Measurements from ENCODE around the gene MIEF1. TPM values are rescaled to one million over a fixed set of nuclear protein-coding genes. Genes with fewer than 3 reads are reported as not detected.

The MIEF1 gene
- polyA plus RNA-seq, 3 donors, result 34.6 to 36.5 (median 35.0) TPM

DNA sequence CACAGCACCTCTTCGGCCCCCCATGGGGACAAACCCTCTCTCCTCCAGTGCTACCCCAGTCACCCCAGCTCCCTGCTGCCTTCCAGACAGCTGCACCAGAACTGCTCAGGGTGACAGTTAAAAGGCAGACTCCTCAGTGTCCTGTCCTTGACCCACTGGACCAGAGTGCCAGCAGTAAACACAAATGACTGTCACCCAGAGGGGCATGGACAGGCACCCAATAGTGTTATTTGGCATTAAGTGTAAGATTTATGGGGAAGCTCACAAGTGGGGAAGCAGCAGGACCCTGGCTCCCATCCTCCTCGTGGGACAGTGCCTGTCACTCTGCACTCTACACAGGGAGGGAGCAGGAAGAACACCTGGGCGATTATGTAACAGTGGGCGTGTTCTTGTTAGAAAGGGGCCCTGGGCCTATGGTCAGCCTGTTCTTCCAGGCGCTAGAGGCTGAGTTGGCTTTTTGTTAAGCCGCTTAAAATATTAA lies 25.4 kb downstream of the MIEF1 start:
- DNase-seq (ENCODE audit: low read depth in 3 of 3, low spot score in 2 of 3), result no peak

DNA sequence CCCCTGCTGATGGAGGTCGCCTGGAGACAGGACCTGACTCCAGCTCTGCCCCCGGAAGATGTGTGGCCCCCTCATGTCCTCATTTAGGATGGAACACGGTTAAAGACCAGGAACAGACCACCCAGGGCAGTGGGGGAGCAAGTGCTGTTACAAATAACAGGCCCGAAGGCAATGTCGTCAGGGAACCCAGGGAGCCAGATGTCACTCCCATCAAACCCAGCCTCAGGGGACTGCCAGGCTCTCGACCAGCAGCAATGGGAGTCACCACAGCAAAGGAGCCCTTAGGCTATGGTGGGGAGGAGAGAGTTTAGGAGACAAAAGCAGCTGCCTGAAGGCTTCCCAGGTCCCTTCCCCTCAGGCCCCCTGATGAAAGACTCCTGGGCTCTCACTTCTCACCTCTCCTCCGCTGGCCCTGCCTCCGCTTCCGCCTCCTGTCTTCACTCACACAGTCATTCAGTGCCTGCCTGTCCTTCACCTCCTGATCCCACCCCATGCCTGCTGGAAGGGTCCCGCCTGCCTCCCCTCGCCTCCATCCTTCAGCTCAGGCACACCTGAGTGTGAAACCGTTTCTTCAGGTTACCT lies 26.1 kb downstream of the MIEF1 start:
- no peak for DNase-seq (ENCODE audit: low read depth in 3 of 3, low spot score in 2 of 3)

DNA sequence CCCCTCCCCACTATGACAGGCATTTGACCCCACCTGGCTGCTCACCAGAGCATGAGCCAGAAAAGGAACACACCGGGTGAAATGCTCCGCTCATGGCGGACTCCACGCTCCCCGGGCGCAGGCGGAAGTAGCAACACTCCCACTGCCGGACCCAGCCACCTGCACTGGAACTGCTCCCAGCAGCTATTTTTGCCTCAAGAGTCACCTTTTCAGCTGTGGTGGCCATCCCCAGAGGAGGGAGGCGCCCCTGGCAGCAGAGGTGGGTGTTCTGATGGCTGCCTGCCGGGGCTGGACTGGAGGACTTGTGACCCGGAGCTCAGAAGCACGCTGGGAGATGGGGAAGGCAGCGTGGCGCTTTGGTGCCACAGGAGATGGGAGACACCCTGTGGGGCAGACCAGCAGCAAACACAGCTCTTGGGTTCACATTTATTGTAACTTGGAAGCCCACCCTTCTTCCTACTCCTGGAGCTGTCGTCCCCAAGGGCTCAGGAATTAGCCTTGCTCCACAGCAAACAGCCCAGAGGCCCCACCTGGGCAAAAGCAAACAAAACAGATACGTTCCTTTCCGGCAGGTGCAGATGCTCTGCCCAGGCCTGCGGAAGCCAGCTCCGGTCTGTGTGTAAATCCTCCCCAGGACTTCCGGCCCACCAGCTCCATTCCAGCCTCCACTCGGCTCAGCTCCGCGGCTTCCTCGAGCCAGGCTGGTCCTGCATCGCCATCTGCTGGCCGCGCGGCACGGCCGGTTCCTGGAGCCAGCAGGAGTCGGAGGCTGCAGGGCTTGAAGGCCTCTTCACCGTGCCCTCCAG lies 26.8 kb downstream of the MIEF1 start:
- DNase-seq (ENCODE audit: low read depth in 3 of 3, low spot score in 2 of 3), result peak in 2 of 3 donors; percentile 74 to 76

DNA sequence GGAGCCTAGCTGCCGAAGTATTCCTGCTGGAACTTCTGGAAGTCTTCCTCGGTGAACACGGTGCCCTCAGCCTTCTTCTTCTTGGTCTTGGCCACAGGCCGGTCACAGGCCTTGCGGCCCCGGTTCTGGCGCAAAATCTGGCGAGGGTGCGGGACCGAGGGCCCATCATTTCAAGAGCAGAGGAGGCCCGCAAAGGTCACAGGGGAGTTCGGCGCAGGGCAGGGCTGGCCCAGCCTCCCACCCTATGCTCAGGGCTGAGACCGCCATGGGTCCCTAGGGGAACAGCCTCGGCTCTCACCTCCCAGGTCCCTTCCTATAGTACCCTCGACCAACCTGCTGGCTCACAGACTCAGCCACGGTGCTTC lies 27.4 kb downstream of the MIEF1 start:
- DNase-seq (ENCODE audit: low read depth in 3 of 3, low spot score in 2 of 3), result no peak

DNA sequence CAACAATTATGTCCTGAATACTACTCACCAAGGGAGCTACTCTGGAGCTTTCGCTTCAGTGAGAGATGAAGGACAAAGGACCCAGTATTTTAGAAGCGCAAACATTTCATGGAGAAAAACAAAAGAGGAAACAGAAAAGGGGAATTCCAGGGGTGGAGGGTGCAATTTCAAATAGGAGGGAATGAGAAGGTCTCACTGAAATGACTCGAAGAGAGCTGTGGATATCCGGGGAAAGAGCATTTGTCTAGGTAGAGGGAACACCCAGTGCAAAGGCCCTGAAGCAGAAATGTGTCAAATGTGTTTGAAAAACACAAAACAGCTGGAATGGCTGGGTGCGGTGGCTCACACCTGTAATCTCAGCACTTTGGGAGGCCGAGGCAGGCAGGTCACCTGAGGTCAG lies 28.0 kb downstream of the MIEF1 start:
- DNase-seq (ENCODE audit: low read depth in 3 of 3, low spot score in 2 of 3), result no peak

DNA sequence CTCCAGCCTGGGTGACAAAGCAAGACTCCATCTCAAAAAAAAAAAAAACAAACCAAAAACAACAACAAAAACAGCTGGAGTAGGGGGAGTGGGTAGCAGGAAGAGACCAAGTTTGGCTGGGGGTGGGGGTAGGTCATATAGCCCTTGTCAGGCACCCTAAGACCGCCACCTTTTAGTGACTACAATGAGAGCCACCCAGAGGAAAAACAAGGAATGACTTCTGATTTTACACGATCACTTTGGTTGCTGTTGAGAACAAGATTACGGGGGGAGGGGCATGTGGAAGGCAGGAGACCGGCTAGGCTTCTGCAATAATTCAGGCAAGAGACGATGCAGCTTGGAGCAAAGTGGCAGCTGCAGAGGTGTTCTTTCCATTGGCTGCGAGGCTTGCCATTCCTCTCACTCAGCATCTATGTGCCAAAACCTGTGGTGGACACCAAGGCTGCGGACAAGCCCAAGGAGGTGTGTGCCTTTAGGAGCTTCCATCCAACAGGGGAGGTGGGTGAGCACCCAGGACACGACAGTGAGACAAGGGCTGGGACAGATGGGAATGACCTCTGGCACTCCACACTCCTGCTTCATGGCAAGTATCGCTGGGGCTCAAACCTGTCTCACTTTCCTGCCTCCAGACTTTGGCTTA lies 28.7 kb downstream of the MIEF1 start:
- DNase-seq (ENCODE audit: low read depth in 3 of 3, low spot score in 2 of 3), result no peak

DNA sequence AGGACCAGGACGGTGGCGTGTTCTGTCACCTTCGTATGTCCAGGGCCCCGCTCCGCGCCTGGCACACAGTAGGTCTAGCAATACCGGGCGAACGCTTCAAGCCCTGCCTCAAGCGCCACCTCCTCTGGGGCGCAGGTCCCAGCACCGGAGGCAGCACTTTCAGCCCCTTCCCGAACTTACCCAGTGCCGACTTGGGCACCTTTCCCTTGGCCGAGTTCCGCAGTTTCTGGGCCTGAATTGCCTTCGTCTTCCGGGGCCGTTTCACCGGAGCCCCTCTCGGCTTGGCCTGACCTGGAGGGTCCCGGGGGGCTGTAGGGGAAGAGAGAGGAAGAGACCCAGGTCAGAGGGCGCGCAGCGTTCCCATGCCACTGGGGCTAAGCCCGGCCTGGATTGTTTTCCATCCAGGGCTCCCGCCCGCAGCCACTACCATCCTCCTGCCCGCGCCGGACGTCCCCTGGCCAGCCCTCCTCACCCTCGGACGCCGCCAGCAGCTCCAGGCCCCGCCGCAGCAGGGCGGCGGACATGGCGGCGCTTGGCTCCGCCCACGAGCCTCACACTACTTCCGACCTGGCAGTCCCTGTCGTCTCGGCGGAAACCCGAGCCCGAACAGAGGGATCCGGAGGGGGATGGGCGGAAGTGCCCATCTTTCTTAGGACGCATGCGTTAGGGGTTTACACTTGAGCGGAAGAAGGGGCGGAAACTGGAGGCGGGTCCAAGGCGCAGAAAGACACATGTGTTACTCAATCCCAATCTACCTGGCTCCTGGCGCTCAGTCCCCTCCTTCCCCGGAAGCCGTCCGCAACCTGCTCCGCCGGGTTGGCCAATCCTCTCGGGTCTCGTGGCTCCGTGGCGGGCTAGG lies 30.4 kb downstream of the MIEF1 start, which contains the start of gene RPS19BP1:
TSS of gene RPS19BP1 (minus strand) at position 534 of the 859 bp plus-strand sequence. CDS start at position 524, 10 bp downstream.
- DNase-seq (ENCODE audit: low read depth in 3 of 3, low spot score in 2 of 3), result peak; percentile 99 to 100 (median 99)

DNA sequence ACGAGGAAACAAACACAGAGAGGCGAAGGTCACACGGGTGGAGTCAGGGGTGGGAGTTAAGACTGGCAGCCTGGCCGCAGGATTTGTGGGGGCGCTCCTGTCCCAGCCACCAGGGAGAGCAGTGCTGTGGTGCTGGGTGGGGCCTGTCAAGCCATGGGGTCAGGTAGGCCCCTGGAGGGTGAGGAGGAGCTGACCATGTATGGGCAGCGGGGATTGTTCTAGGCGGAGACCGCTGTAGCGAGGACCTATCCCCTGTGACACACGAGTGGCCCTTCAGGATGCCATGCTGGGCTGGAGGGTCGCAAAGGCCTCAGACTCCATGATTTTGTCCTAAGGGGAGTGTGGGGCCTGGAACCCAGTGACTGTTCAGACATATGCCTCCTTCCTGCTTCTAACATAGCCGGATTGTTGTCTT lies 32.0 kb downstream of the MIEF1 start:
- DNase-seq (ENCODE audit: low read depth in 3 of 3, low spot score in 2 of 3), result no peak

DNA sequence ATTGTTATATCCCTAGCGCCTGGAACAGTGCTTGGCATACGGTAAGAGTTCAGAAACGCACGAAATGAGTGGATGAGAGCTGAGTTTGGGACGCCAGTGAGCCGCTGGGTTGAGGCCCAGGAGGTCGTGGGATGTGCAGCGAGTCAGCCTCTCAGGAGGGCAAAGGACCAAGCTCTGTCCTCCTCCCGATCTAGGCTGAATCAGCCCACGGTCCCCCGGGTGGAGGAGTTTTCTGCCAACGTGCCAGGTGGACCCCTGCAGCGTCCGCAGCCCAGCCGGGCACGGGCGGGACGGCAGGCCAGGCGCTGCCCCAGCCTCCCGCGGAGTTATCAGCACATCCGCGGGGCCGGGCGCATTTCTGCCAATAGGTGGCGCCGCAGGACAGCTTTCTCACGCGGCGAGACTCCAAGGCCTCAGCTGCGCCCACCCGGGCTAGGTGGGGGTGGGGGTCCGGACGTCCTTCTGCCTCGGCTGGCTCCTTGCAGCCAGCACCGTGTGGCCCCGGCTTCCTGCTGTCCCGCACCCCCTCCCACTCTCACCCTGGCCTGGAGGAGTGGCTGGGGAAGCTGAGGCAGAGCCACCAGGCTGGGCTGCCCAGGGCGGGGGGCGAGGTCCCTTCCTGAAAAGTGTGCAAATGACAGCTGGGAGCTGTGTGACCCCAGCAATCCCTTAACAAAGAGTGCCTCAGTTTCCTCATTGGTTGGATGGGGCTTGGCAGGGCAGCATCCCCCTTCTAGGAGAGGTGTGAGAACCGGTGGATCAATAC lies 32.7 kb downstream of the MIEF1 start:
- peak in 1 of 3 donors; percentile 68 for DNase-seq (ENCODE audit: low read depth in 3 of 3, low spot score in 2 of 3)

DNA sequence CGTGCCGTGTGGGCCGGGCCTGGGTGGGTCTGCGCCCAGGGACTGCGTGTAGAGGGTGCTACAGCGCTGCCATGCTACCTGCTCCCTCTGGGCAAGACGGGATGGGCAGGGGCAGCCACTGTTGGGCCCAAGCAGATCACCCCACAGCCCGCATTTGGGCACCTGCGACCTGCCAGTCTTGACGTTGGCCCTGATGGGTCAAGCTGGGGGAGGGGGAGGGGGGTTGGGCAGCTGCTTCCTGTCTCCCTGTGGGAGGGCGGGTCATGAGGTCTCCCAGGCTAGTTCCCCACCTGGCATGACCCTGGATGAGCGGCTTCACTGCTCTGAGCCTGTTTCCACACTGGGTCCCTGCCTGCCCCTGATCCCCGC lies 33.3 kb downstream of the MIEF1 start:
- no peak for DNase-seq (ENCODE audit: low read depth in 3 of 3, low spot score in 2 of 3)

DNA sequence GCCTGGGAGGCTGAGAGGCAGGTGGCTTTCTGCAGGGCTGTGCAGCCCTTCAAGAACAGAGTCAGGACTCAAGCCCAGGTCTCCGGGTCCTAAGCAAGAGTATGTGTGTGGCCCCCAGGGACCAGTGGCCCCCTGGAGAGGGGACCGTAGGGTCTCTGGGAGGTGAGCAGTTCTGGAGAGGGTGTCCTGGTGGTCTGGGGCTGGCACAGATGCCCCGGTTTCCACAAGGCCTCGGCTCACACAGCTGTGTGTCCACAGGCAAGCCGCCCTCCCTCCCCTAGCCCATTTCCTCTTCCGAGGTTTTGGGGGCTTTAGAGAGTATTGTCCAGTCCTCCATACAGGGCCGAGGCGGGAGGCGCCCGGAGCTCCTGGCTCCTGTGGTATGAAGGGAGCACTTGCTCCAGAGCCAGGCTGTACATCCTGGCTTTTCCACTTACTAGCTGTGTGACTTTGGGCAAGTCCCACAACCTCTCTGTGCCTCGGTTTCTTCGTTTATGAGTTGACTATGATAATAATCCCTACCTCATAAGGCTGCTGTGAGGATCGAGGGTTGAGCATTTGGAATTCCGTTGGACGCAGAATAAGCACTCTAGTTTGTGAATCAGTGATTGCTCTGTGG lies 33.9 kb downstream of the MIEF1 start:
- no peak for DNase-seq (ENCODE audit: low read depth in 3 of 3, low spot score in 2 of 3)

DNA sequence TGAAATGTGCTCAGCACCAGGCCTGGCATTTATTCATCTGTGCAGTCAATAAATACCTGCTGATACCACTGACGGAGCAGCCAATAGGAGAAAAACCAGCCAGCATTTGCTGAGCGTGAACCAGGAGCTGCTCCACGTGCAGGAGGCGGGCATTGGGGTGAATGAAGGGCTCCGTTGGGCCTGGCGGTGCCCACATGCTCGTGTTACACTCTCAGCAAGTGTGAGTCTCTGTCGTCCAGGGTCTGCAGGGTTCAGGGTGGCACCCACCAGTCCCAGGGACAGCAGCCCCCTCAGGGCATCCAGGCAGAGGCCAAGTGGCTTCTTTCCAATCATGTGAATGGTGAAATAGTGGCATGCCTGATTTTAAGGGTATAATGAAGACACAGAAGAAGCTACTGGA lies 34.6 kb downstream of the MIEF1 start:
- DNase-seq (ENCODE audit: low read depth in 3 of 3, low spot score in 2 of 3), result no peak

DNA sequence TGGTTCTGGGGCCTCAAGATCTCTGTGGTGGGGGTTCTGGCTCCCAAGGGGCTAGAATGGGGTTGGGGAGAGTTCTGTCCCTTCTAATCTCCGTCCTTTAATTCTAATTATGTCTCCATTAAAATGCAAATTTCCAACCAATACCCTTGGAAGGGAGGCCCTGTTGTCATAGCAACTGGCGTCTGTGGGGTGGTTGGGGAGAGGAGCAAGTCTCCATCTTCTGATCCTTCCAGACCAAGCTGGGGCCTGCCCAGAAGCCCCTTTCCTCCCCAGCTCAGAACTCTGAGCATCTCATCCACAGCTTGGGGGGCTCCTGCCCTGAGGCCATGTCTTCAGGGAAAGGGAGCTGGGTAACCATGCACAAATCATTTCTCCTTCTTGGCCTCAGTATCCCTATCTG lies 35.9 kb downstream of the MIEF1 start:
- DNase-seq (ENCODE audit: low read depth in 3 of 3, low spot score in 2 of 3), result no peak

DNA sequence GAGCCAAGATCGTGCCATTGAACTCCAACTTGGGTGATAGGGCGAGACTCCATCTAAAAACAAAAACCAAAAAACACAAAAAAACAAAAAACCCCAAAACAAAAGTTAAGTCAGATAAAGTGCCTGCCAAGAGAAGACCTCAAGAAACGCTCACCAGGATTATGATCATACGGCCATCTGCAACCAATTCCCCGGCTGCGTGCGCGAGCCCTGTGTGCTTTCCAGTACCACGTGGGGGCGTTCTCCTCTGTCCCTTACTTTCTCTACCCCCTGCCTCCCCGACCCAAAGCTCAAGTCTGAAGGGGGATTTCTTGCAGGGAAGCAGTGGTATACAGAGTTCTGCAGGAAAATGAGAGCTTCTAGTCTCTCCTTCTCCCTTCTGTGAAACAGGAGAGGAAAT lies 41.0 kb downstream of the MIEF1 start:
- no peak for DNase-seq (ENCODE audit: low read depth in 3 of 3, low spot score in 2 of 3)

DNA sequence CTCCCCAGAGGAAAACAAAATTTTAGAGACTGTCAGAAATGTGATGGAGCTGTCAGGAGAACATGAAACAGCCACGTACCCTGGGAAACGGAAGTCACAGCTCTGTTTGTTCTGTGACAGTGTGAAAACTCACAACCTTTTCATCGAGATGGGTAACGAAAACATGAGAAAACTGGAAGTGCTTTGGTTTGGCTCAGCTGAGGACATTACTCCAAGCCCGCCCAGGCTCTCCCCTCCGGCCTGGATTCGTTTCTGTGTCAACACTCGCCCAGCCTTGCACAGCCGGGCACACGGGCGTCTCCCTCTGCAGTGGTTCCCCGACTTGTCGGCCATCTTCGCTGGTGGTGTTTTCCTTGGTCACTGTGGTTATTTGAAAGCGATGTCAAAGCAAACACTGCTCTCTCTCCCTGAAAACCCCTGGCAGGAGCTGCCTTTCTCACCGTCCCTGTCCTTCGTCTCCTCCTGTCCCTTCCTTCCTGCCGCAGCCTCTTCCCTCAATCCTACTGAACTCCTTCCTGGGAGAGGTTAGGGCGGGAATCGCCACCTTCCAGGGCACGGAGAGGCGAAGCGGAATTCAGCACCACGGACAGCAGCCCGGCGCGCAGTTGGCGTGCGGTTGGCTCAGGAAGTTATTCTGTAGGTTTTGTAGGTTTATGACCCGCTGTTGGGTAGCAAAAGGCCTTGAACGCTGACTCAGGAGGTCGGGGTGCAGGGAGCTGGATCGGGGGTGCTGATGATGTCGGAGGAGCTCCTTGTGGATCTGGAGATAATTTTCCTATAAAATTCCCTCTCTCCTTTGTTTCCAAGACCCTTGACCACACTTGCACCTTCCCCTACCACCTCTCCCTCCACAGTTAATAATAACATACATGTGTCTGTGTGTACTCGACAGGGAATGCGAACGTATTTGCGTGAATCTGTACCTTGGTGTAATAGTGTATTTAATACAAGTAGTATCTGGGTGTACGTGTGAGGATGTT lies 43.6 kb downstream of the MIEF1 start:
- DNase-seq (ENCODE audit: low read depth in 3 of 3, low spot score in 2 of 3), result peak in 1 of 3 donors; percentile 65

DNA sequence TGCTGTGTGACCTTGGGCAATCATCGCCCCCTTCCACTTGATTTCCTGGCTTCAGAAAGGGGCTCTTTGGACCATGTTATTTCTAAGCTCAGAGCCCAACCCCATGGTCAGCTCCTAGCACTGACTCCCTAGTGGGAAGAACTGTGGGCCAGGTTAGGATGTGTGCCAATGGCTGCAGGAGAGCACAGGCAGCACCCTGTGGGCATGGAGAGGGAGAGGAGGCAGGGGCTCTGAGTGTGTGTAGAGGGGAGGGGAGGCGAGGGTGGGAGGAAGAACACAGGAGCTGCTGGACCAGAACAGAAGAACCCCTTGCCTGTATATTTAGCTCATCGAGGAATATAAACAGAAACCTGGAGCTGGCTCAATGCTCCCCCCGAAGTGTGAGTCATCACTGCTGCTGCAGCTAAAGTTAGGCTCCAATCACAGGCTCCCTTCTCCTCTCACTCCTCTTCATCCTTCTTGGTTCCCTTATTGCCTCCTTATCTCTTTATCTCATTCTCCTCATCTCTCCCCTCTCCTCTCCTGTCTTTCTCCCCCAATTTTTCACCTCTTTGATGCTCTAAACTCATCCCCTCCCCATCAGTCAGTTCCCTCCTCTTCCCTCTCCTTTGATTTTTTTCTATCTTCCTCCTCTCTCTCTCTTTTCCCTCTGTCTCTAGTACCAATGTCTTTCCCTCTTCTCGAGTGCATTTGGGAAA lies 44.9 kb downstream of the MIEF1 start:
- DNase-seq (ENCODE audit: low read depth in 3 of 3, low spot score in 2 of 3), result no peak

DNA sequence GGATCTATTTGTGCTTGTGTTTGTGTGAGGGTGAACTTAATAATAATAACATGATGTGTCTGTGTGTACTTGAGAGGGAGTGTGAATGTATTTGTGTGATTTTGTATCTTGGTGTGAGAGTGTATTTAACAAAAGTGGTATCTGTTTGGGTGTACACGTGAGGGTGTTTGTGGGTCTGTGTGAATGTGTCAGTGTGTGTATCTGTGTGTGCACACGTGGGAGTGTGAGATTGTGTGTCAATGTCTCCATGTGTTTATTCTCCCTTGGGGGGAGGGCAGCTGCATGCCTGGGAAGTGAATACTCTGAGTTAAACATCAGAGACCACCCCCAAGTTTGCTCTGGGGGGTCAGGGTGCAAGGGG lies 45.5 kb downstream of the MIEF1 start:
- no peak for DNase-seq (ENCODE audit: low read depth in 3 of 3, low spot score in 2 of 3)

DNA sequence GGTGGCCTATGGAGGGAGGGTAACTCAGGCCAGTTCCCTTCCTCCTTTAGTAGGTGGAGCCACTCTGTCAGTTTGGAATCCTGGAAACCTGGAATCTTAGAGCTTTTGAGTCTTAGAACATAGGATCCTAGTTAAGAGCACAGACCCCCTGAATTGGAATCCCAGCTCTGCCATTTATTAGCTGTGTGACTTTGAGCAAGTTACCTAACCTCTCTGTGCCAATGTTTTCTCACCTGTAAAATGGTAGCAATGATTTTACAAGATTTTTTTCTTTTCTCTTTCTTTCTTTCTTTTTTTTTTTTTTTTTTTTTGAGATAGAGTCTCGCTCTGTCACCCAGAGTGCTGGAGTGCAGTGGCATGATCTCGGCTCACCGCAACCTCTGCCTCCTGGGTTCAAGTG lies 51.3 kb downstream of the MIEF1 start:
- no peak for DNase-seq (ENCODE audit: low read depth in 3 of 3, low spot score in 2 of 3)
